Astrocyte (in vitro differentiated cells and primary cell): Measurements from ENCODE around the gene ZNF26. TPM values are rescaled to one million over a fixed set of nuclear protein-coding genes. Genes with fewer than 3 reads are reported as not detected.

Experiments
- DNase-seq: peaks from one replicate; pipeline ENCODE4 v3.0.0-alpha.2; 2010; ENCODE audit warnings: low read depth
- FAIRE-seq: peaks from 2 replicates; lab custom pipeline; 2011; peaks lifted over from hg19 to GRCh38; lab: Jason Lieb, UNC
- H2AFZ ChIP-seq: 2 replicates; pipeline ENCODE4 v1.6.0; 2012; ENCODE audit warnings: low read depth, low read length, inconsistent platforms
- H3K27ac ChIP-seq: 2 replicates; pipeline ENCODE4 v1.5.1; 2011; ENCODE audit warnings: low read depth, low read length, inconsistent platforms
- H3K27me3 ChIP-seq: 2 replicates; pipeline ENCODE4 v1.6.0; 2011; ENCODE audit warnings: low read length, inconsistent platforms; ENCODE audit not compliant: insufficient read depth
- H3K36me3 ChIP-seq: 2 replicates; pipeline ENCODE4 v1.5.1; 2011; ENCODE audit warnings: low read length, inconsistent platforms; ENCODE audit not compliant: insufficient read depth
- H3K4me1 ChIP-seq: 2 replicates; pipeline ENCODE4 v1.5.1; 2011; ENCODE audit warnings: low read length, inconsistent platforms; ENCODE audit not compliant: insufficient read depth
- H3K4me2 ChIP-seq: 2 replicates; pipeline ENCODE4 v1.6.0; 2012; ENCODE audit warnings: low read length, inconsistent platforms
- H3K4me3 ChIP-seq: 2 replicates; pipeline ENCODE4 v1.5.1; 2011; ENCODE audit warnings: low read depth, mild to moderate bottlenecking, low read length, inconsistent platforms; ENCODE audit not compliant: insufficient read depth
- H3K79me2 ChIP-seq: 2 replicates; pipeline ENCODE4 v1.6.0; 2012; ENCODE audit warnings: mild to moderate bottlenecking, low read length, inconsistent platforms; ENCODE audit not compliant: insufficient read depth
- H3K9ac ChIP-seq: 2 replicates; pipeline ENCODE4 v1.6.0; 2012; ENCODE audit warnings: mild to moderate bottlenecking, low read length, inconsistent platforms
- H3K9me3 ChIP-seq: 2 replicates; pipeline ENCODE4 v1.5.1; 2012; ENCODE audit warnings: low read depth, mild to moderate bottlenecking, low read length, inconsistent platforms; ENCODE audit not compliant: insufficient read depth
- H4K20me1 ChIP-seq: 2 replicates; pipeline ENCODE4 v1.6.0; 2012; ENCODE audit warnings: low read length, inconsistent platforms; ENCODE audit not compliant: insufficient read depth
- H3K27ac Mint-ChIP-seq: one replicate; pipeline ENCODE4 v1.8.0; 2021; ENCODE audit warnings: mild to moderate bottlenecking, mixed read lengths; ENCODE audit not compliant: unreplicated experiment
- H3K27me3 Mint-ChIP-seq: one replicate; pipeline ENCODE4 v1.8.0; 2021; ENCODE audit warnings: low read depth, mixed read lengths; ENCODE audit not compliant: unreplicated experiment
- H3K36me3 Mint-ChIP-seq: one replicate; pipeline ENCODE4 v1.8.0; 2021; ENCODE audit warnings: low read depth, mixed read lengths; ENCODE audit not compliant: unreplicated experiment
- H3K4me1 Mint-ChIP-seq: one replicate; pipeline ENCODE4 v1.8.0; 2021; ENCODE audit warnings: low read depth, mixed read lengths; ENCODE audit not compliant: unreplicated experiment
- H3K4me3 Mint-ChIP-seq: one replicate; pipeline ENCODE4 v1.8.0; 2021; ENCODE audit warnings: mild to moderate bottlenecking, moderate library complexity, mixed read lengths; ENCODE audit not compliant: unreplicated experiment
- H3K9me3 Mint-ChIP-seq: one replicate; pipeline ENCODE4 v1.8.0; 2021; ENCODE audit warnings: mild to moderate bottlenecking, mixed read lengths; ENCODE audit not compliant: unreplicated experiment
- CTCF ChIP-seq: IDR thresholded peaks from 2 replicates; pipeline ENCODE4 v1.5.1; 2011; ENCODE audit warnings: low read depth, mild to moderate bottlenecking, inconsistent platforms, low read length, moderate library complexity; ENCODE audit not compliant: insufficient read depth
- EZH2 ChIP-seq: IDR thresholded peaks from 2 replicates; pipeline ENCODE4 v1.6.1; 2012; ENCODE audit warnings: mild to moderate bottlenecking, low read length, inconsistent platforms; ENCODE audit not compliant: insufficient read depth
- total RNA-seq: library from RNA; stranded (reverse); gene quantifications from 2 replicates; pipeline ENCODE4 v1.2.1, GENCODE V29; 2021

The ZNF26 gene
- total RNA-seq, 1 donor from 2014 or later, result 11.7 TPM

- no peak for FAIRE-seq
- H3K9me3 Mint-ChIP-seq, result peaks cover 29% of the 10 kb centered on the region
- H3K4me3 Mint-ChIP-seq, result no peak overlapping the region
Measured at GRCh38 chr12:132965796-132966195, 20.4 kb upstream of the ZNF26 start.

GRCh38 chr12:132966676-132967415 lies 19.3 kb upstream of the ZNF26 start:
- Histone ChIP-seq H3K27me3 (no peaks in the 10 kb centered on the region), H2AFZ (no peak overlapping the region), H3K79me2 (no peaks in the 10 kb centered on the region), H3K4me2 (no peak overlapping the region), H4K20me1 (no peaks in the 10 kb centered on the region), H3K27ac (no peak overlapping the region), H3K36me3 (no peaks in the 10 kb centered on the region), H3K4me1 (no peaks in the 10 kb centered on the region), H3K9ac (no peak overlapping the region), H3K9me3 (peaks cover 2% of the 10 kb centered on the region), H3K4me3 (no peak overlapping the region)
- H3K9me3 Mint-ChIP-seq, result peaks cover 29% of the 10 kb centered on the region
- H3K36me3 Mint-ChIP-seq, result peaks cover 27% of the 10 kb centered on the region
- no peaks in the 10 kb centered on the region for H3K27me3 Mint-ChIP-seq
- TF ChIP-seq EZH2 (no peak), CTCF (no peak)
- no peaks in the 10 kb centered on the region for H3K4me1 Mint-ChIP-seq
- no peak overlapping the region for H3K4me3 Mint-ChIP-seq
- H3K27ac Mint-ChIP-seq, result no peak overlapping the region
- FAIRE-seq, result no peak
- DNase-seq, result no peak

More at GRCh38 chr12:132965796-132966195, 20.4 kb upstream of the ZNF26 start:
- H3K36me3 Mint-ChIP-seq, result peaks cover 27% of the 10 kb centered on the region
- H2AFZ ChIP-seq, result no peak overlapping the region
- H3K4me1 Mint-ChIP-seq, result no peaks in the 10 kb centered on the region
- DNase-seq, result no peak
- H3K27me3 ChIP-seq, result no peaks in the 10 kb centered on the region
- no peak for TF ChIP-seq CTCF
- TF ChIP-seq EZH2, result no peak
- H3K4me3 ChIP-seq, result no peak overlapping the region
- H3K4me1 ChIP-seq, result no peaks in the 10 kb centered on the region
- H3K27me3 Mint-ChIP-seq, result no peaks in the 10 kb centered on the region
- H3K79me2 ChIP-seq, result no peaks in the 10 kb centered on the region
- H3K36me3 ChIP-seq, result no peaks in the 10 kb centered on the region
- H3K27ac ChIP-seq, result no peak overlapping the region
- H4K20me1 ChIP-seq, result no peaks in the 10 kb centered on the region
- H3K9ac ChIP-seq, result no peak overlapping the region
- H3K27ac Mint-ChIP-seq, result no peak overlapping the region
- no peak overlapping the region for H3K4me2 ChIP-seq
- H3K9me3 ChIP-seq, result peaks cover 2% of the 10 kb centered on the region

- no peaks in the 10 kb centered on the region for H3K4me1 Mint-ChIP-seq
- no peaks in the 10 kb centered on the region for H3K4me1 ChIP-seq
- no peak overlapping the region for H3K4me3 ChIP-seq
- H3K36me3 Mint-ChIP-seq, result peaks cover 23% of the 10 kb centered on the region
- TF ChIP-seq CTCF, result no peak
- no peak for TF ChIP-seq EZH2
- no peak for DNase-seq
- FAIRE-seq, result no peak
- peaks cover 2% of the 10 kb centered on the region for H3K9me3 ChIP-seq
- H2AFZ ChIP-seq, result no peak overlapping the region
- H3K9me3 Mint-ChIP-seq, result peaks cover 33% of the 10 kb centered on the region
- H3K27ac ChIP-seq, result no peak overlapping the region
- no peak overlapping the region for H3K4me3 Mint-ChIP-seq
- no peaks in the 10 kb centered on the region for H3K79me2 ChIP-seq
- H3K36me3 ChIP-seq, result no peaks in the 10 kb centered on the region
- H3K27me3 Mint-ChIP-seq, result no peaks in the 10 kb centered on the region
- no peak overlapping the region for H3K27ac Mint-ChIP-seq
- no peak overlapping the region for H3K9ac ChIP-seq
- H4K20me1 ChIP-seq, result no peaks in the 10 kb centered on the region
- no peak overlapping the region for H3K4me2 ChIP-seq
- no peaks in the 10 kb centered on the region for H3K27me3 ChIP-seq
Measured at GRCh38 chr12:132967736-132968135, 18.4 kb upstream of the ZNF26 start.
